GM10248 (cell line): Measurements from ENCODE around the gene ZBTB17.
"Not testable (repeated sequence)": the region's sequence is repeated elsewhere in the genome, so short reads cannot be mapped to it uniquely, and the experiment has no call there.

Source experiments
- CTCF ChIA-PET: fragments of 300-600 bp; sonication (Branson Sonifier 250); formaldehyde crosslinking; extraction: SDS; loops from one replicate; lab custom pipeline; 2021; ENCODE audit warnings: antibody characterized with exemption; lab: Yijun Ruan, JAX
- POLR2A ChIA-PET: fragments of 350-650 bp; sonication (Branson Sonifier 250); formaldehyde crosslinking; extraction: SDS; loops from one replicate; lab custom pipeline; 2020; ENCODE audit warnings: antibody characterized with exemption; lab: Yijun Ruan, JAX
- DNase-seq: peaks from one replicate; pipeline ENCODE4 v3.0.0; 2012; ENCODE audit errors: extremely low spot score
- TF ChIP-seq, protein P1 (sequence below): IDR thresholded peaks from 2 replicates; pipeline ENCODE4 v1.5.1; 2012; ENCODE audit warnings: mild to moderate bottlenecking, low read depth; ENCODE audit errors: extremely low read depth, missing control alignments, control extremely low read depth

The ZBTB17 gene

DNA sequence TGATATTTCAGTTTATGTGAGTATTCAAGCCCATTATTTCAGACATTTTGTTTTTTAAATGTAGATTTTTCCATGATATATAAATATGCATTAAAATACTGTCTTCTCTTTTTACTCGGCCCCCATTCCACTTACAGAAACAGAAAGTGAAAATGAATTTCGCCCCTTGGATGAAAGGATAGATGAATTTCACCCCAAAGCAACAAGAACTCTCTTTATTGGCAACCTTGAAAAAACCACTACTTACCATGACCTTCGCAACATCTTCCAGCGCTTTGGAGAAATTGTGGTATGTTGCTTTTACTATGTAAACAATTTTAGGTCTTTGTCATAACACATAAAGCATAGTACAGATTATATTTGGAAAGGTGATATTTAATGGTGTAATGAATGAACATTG lies 59.9 kb downstream of the ZBTB17 start:
- ChIA-PET POLR2A (no interaction called here), CTCF (interaction anchor here (1.2 to 1.7 kb wide), 4 partner anchors 9 to 124 kb away, joined by 3 to 6 read pairs (median 4); no protein-coding TSS in a partner anchor)
- no peak for DNase-seq
- TF ChIP-seq, protein P1, sequence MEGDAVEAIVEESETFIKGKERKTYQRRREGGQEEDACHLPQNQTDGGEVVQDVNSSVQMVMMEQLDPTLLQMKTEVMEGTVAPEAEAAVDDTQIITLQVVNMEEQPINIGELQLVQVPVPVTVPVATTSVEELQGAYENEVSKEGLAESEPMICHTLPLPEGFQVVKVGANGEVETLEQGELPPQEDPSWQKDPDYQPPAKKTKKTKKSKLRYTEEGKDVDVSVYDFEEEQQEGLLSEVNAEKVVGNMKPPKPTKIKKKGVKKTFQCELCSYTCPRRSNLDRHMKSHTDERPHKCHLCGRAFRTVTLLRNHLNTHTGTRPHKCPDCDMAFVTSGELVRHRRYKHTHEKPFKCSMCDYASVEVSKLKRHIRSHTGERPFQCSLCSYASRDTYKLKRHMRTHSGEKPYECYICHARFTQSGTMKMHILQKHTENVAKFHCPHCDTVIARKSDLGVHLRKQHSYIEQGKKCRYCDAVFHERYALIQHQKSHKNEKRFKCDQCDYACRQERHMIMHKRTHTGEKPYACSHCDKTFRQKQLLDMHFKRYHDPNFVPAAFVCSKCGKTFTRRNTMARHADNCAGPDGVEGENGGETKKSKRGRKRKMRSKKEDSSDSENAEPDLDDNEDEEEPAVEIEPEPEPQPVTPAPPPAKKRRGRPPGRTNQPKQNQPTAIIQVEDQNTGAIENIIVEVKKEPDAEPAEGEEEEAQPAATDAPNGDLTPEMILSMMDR, result no peak

DNA sequence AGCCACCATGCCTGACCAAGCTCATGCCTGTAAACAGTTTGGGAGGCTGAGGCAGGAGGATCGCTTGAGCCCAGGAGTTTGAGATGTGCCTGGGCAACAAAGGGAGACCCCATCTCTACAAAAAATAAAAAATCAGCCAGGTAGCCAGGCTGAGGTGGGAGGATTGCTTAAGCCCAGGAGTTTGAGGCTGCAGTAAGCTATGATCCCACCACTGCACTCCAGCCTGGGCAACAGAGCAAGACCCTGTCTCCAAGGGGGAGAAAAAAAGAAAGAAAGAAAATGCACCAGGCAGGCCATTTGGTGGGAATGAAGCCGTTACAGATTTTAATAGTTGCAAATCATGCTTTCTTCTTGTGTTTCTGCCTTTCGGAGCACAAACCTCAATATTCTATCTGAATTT lies 62.3 kb downstream of the ZBTB17 start:
- DNase-seq, POLR2A ChIA-PET: not testable (repeated sequence)
- CTCF ChIA-PET, result interaction anchor here (0.7 to 1.4 kb wide), 3 partner anchors 10 to 32 kb away, joined by 3 read pairs; no protein-coding TSS in a partner anchor

DNA sequence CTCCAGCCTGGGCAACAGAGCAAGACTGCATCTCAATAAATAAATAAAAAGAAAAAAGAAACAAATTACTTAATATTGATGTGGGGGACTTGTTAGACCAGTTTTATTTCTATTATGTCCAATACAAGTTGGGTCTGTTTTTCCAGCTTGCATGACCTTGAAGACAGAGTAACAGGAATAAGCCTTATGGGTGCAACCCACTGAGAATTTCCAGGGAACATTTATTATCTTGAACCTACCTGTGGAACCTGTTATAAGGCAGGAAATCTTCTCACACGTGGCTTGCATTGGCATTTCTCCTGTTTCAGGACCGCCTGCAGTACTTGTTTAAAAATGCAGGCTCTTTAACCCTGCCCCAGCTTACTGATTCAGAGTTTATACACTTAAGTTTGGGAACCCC lies 64.0 kb downstream of the ZBTB17 start:
- no peak for DNase-seq
- TF ChIP-seq, protein P1, result no peak
- CTCF ChIA-PET, result no interaction called here
- POLR2A ChIA-PET, result no interaction called here

DNA sequence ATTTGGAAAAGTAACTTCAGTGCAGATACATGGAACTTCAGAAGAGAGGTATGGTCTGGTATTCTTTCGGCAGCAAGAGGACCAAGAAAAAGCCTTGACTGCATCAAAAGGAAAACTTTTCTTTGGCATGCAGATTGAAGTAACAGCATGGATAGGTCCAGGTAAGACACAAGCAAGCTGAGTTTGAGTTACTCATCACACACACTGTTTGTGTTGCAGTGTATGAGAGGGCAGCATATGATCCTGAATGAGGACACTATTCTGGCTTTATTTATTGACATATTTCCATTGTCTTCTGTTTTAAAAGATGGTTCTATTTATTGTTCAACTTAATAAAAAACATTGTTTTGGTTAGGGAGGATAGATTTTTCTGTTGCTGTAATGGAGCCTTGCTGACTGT lies 64.8 kb downstream of the ZBTB17 start:
- DNase-seq, result no peak
- POLR2A ChIA-PET, result no interaction called here
- TF ChIP-seq, protein P1, result no peak
- CTCF ChIA-PET, result no interaction called here

DNA sequence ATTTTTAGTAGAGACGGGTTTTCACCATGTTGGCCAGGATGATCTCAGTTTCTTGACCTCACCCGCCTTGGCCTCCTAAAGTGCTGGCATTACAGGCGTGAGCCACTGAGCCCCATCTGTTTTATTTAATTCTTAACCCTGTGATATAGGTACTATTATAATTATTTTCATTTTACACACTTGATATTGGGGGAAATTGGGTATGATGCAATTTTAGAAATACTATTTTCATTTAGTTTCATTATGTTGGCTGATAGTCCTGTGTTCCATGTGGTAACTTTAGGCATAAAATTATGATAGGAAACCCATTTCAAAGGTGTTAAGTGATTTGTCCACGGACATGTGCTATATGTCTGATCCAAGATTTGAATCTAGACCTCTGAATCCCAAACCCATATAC lies 67.3 kb downstream of the ZBTB17 start:
- POLR2A ChIA-PET, result no interaction called here

DNA sequence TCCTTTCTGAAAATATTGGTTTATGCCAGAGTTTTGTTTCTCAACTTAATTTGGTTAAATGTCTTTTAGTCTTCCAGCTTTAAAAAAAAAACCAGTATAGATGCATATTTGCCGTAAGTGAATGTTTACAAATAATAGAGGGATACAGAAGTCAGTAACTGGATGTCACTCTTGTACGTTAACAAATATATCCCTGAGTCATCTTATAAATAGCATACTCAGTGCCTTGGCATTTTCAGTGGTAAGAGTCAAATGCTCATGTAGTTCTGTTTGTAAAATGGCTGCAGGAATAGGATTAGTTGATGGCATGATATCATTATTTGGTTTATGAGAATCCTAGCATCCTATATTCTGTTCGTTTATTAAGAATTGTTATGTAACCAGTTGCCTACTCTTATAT lies 73.0 kb downstream of the ZBTB17 start:
- DNase-seq, result no peak
- POLR2A ChIA-PET, result no interaction called here
- TF ChIP-seq, protein P1, result no peak
- CTCF ChIA-PET, result interaction anchor here (1.2 to 1.4 kb wide), 3 partner anchors 11 to 88 kb away, joined by 3 to 5 read pairs (median 3); no protein-coding TSS in a partner anchor

More for the DNA sequence above, 67.3 kb downstream of the ZBTB17 start:
- TF ChIP-seq, protein P1, result no peak
- no peak for DNase-seq
- CTCF ChIA-PET, result no interaction called here

DNA sequence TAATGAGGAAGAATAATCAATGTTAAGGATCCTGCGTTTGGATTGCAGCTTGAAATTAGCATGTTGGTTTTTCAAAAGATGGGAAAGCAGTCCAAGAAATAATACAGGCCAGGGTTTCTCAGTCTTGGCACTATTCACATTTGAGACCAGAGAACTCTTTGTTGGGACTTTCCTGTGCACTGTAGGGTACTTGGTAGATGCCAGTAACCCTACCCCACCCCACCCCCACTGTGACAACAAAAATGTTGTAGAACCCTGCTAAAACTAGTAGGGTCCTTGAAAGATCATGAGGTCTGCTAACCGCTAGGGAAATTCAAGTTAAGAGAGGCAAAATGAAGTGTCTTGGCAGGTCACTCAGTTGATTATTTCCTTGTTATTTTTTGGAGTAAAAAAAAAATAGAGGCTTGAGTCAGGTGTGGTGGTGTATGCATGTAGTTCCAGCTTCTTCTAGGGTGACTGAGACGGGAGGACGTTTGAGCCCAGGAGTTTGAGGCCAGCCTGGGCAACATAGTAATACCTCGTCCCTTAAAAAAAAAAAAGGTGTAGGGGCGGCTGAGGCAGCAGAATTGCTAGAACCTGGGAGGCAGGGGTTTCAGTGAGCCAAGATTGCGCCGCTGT lies 75.1 kb downstream of the ZBTB17 start:
- TF ChIP-seq, protein P1, result no peak
- CTCF ChIA-PET, result no interaction called here
- DNase-seq, result no peak
- POLR2A ChIA-PET, result no interaction called here
